Brain microvascular endothelial cell (primary cell): ENCODE measurements around the gene SLC44A3.
A peak's percentile ranks its signal among the peaks of the same experiment; 100 is the strongest.

Source experiments
- DNase-seq: peaks from one replicate; pipeline ENCODE4 v3.0.0-alpha.2; 2020
- H3K27ac ChIP-seq: fragments of 250-450 bp; sonication (Bioruptor Pico); 2 replicates; pipeline ENCODE4 v1.5.1; 2020; ENCODE audit warnings: mild to moderate bottlenecking, moderate library complexity
- H3K27me3 ChIP-seq: fragments of 250-450 bp; sonication (Bioruptor Pico); replicated peaks from 2 replicates; pipeline ENCODE4 v1.5.1; 2020; ENCODE audit warnings: mild to moderate bottlenecking
- H3K36me3 ChIP-seq: fragments of 250-450 bp; sonication (Bioruptor Pico); replicated peaks from 2 replicates; pipeline ENCODE4 v1.5.1; 2020; ENCODE audit warnings: mild to moderate bottlenecking
- H3K4me3 ChIP-seq: 2 replicates; pipeline ENCODE4 v1.5.1; 2011; ENCODE audit warnings: low read depth, mild to moderate bottlenecking, control low read depth, low read length, moderate library complexity
- CTCF ChIP-seq: IDR thresholded peaks from 2 replicates; pipeline ENCODE4 v1.5.1; 2011; ENCODE audit warnings: low read depth, mild to moderate bottlenecking, moderate library complexity, low read length, control low read depth, inconsistent platforms; ENCODE audit errors: missing control alignments
- in situ Hi-C: cut with HindIII; loops from 2 replicates; pipeline ENCODE4 v1.10.0; 2017; ENCODE audit warnings: low sequenced_read_pairs, low pct_ligation_motif_present

The SLC44A3 gene

GRCh38 chr1:94819945-94820746, at the start of gene SLC44A3:
Gene SLC44A3 (plus strand): TSS chr1:94820357. CDS start chr1:94820452, 95 bp downstream.
- no peaks in the 10 kb centered on the region for H3K36me3 ChIP-seq
- no peak for DNase-seq
- in situ Hi-C loops: no loop called here
- no peak within 1 kb of the TSS for H3K27ac ChIP-seq
- H3K27me3 ChIP-seq: no peaks in the 10 kb centered on the region
- peak; percentile 31 for TF ChIP-seq CTCF
- peak within 1 kb of the TSS; percentile 64 for H3K4me3 ChIP-seq

GRCh38 chr1:94772230-94772641, 47.9 kb upstream of the SLC44A3 start:
- Histone ChIP-seq H3K36me3 (no peaks in the 10 kb centered on the region), H3K27me3 (no peaks in the 10 kb centered on the region), H3K4me3 (no peak overlapping the region), H3K27ac (no peak overlapping the region)
- no peak for DNase-seq
- in situ Hi-C loops: no loop called here
- TF ChIP-seq CTCF: no peak

GRCh38 chr1:94772845-94773244, 47.3 kb upstream of the SLC44A3 start:
- in situ Hi-C loops: no loop called here
- DNase-seq: no peak
- peak overlapping the region; percentile 56 for H3K27ac ChIP-seq
- H3K36me3 ChIP-seq: no peaks in the 10 kb centered on the region
- no peak for TF ChIP-seq CTCF
- no peak overlapping the region for H3K4me3 ChIP-seq
- no peaks in the 10 kb centered on the region for H3K27me3 ChIP-seq

GRCh38 chr1:94773296-94773809, 46.8 kb upstream of the SLC44A3 start:
- H3K4me3 ChIP-seq: no peak overlapping the region
- no peaks in the 10 kb centered on the region for H3K36me3 ChIP-seq
- no peak for DNase-seq
- peak overlapping the region; percentile 56 for H3K27ac ChIP-seq
- H3K27me3 ChIP-seq: no peaks in the 10 kb centered on the region
- no peak for TF ChIP-seq CTCF
- in situ Hi-C loops: no loop called here

- DNase-seq: peak; percentile 79
- in situ Hi-C loops: no loop called here
- TF ChIP-seq CTCF: no peak
- Histone ChIP-seq H3K27ac (peak overlapping the region; percentile 56), H3K4me3 (no peak overlapping the region), H3K36me3 (no peaks in the 10 kb centered on the region), H3K27me3 (no peaks in the 10 kb centered on the region)
These were observed 46.2 kb upstream of the SLC44A3 start for GRCh38 chr1:94773931-94774422.
